ENCODE data around the gene USP13. TPM values are rescaled to one million over a fixed set of nuclear protein-coding genes. Genes with fewer than 3 reads are reported as not detected.

The USP13 gene
- total and polyA plus RNA-seq, 2 of the 13 experiments (the other 11 are each of a cell fraction or from before 2014, with no cell fraction given): 15.9 to 36.7 TPM

DNA sequence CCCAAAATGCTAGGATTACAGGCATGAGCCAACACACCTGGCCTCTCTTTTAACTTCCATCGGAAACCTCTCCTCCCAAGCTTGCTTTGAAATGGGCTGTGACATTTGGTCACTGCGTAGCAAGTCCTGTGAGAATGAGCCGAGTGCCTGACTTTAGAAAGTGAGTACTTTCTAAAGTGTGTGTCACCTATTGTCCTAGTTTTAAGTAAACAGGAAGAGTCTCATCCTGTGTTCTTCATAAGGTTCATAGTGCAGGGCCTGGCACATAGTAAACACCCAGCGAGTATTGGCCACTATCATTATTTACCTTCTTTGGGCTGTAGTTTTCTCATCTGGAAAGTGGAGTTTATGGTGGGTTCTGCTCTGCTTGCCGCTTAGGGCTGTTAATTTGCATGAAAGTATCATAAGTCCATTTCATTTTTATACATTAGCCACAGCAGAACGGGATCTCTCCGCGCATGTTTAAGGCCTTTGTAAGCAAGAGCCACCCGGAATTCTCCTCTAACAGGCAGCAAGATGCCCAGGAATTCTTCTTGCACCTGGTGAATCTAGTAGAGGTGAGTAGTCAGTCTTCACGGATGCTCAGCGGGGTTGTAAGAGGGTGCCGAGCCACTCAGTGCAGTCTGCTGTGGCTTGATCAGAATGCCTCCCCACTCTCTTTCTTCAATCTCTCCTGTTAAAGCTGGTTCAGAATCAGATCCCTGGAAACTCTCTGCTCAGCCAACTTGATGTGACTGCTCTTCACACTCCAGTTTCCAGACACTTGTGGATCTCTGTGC lies 87.2 kb downstream of the USP13 start (continued):
- no peak for TF ChIP-seq CREB1 (IDR thresholded peaks at IDR 0.05)
- TF ChIP-seq CREB1 (CRISPR knock-in tag; IDR thresholded peaks at IDR 0.05): peak; percentile 76
- TF ChIP-seq NBN (conservative IDR thresholded peaks at IDR 0.05): no peak
- peak; percentile 81 for TF ChIP-seq KDM6A (CRISPR knock-in tag; IDR thresholded peaks at IDR 0.05; ENCODE audit: low read depth)
- no peak for TF ChIP-seq ZNF230 (CRISPR knock-in tag; IDR thresholded peaks at IDR 0.05)
- TF ChIP-seq ZFP62 (CRISPR knock-in tag; IDR thresholded peaks at IDR 0.05): no peak
- no peak for TF ChIP-seq MAZ (IDR thresholded peaks at IDR 0.05; ENCODE audit: borderline replicate concordance, low read depth, low read length)
- TF ChIP-seq MAZ (CRISPR knock-in tag; IDR thresholded peaks at IDR 0.05; ENCODE audit: low read depth): no peak
- TF ChIP-seq RBM22 (optimal IDR thresholded peaks at IDR 0.05; ENCODE audit: low read length): no peak
- no peak for TF ChIP-seq ZNF333 (CRISPR knock-in tag; IDR thresholded peaks at IDR 0.05; ENCODE audit: borderline replicate concordance)
- no peak for TF ChIP-seq ZNF672 (CRISPR knock-in tag; IDR thresholded peaks at IDR 0.05)
- TF ChIP-seq, protein P1, sequence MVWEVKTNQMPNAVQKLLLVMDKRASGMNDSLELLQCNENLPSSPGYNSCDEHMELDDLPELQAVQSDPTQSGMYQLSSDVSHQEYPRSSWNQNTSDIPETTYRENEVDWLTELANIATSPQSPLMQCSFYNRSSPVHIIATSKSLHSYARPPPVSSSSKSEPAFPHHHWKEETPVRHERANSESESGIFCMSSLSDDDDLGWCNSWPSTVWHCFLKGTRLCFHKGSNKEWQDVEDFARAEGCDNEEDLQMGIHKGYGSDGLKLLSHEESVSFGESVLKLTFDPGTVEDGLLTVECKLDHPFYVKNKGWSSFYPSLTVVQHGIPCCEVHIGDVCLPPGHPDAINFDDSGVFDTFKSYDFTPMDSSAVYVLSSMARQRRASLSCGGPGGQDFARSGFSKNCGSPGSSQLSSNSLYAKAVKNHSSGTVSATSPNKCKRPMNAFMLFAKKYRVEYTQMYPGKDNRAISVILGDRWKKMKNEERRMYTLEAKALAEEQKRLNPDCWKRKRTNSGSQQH (CRISPR knock-in tag; IDR thresholded peaks at IDR 0.05; ENCODE audit: low read depth): no peak
- TF ChIP-seq ZNF460 (CRISPR knock-in tag; IDR thresholded peaks at IDR 0.05; ENCODE audit: borderline replicate concordance): no peak
- TF ChIP-seq ZNF577 (CRISPR knock-in tag; IDR thresholded peaks at IDR 0.05; ENCODE audit: borderline replicate concordance, low read depth): no peak
- TF ChIP-seq ZNF367 (CRISPR knock-in tag; IDR thresholded peaks at IDR 0.05; ENCODE audit: borderline replicate concordance): 0 out of 2 replicates have a peak, but pooled peaks have one; percentile 47
- TF ChIP-seq, protein P2, sequence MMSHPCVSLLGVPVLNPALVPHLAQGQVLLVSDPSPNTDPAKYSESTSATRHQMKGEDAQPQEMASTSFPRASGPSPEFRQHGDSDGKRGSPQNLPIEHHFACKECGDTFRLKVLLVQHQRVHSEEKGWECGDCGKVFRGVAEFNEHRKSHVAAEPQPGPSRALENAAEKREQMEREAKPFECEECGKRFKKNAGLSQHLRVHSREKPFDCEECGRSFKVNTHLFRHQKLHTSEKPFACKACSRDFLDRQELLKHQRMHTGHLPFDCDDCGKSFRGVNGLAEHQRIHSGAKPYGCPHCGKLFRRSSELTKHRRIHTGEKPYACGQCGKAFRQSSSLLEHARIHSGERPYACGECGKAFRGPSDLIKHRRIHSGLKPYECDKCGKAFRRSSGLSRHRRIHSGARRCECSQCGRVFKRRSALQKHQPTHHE (CRISPR knock-in tag; IDR thresholded peaks at IDR 0.05; ENCODE audit: borderline replicate concordance): peak; percentile 57; the same call in 1 of the 2 replicates
- TF ChIP-seq, protein P3, sequence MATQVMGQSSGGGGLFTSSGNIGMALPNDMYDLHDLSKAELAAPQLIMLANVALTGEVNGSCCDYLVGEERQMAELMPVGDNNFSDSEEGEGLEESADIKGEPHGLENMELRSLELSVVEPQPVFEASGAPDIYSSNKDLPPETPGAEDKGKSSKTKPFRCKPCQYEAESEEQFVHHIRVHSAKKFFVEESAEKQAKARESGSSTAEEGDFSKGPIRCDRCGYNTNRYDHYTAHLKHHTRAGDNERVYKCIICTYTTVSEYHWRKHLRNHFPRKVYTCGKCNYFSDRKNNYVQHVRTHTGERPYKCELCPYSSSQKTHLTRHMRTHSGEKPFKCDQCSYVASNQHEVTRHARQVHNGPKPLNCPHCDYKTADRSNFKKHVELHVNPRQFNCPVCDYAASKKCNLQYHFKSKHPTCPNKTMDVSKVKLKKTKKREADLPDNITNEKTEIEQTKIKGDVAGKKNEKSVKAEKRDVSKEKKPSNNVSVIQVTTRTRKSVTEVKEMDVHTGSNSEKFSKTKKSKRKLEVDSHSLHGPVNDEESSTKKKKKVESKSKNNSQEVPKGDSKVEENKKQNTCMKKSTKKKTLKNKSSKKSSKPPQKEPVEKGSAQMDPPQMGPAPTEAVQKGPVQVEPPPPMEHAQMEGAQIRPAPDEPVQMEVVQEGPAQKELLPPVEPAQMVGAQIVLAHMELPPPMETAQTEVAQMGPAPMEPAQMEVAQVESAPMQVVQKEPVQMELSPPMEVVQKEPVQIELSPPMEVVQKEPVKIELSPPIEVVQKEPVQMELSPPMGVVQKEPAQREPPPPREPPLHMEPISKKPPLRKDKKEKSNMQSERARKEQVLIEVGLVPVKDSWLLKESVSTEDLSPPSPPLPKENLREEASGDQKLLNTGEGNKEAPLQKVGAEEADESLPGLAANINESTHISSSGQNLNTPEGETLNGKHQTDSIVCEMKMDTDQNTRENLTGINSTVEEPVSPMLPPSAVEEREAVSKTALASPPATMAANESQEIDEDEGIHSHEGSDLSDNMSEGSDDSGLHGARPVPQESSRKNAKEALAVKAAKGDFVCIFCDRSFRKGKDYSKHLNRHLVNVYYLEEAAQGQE (IDR thresholded peaks at IDR 0.05; ENCODE audit: borderline replicate concordance in 1 of 2, low read depth in 1 of 2, low read length in 2 of 2): peak in 1 of 2 experiments; percentile 32; a peak in 1 of 4 replicates
- TF ChIP-seq SMAD9 (CRISPR knock-in tag; IDR thresholded peaks at IDR 0.05): no peak
- no peak; the same call in 1 of the 2 replicates for TF ChIP-seq KMT2B (CRISPR knock-in tag; IDR thresholded peaks at IDR 0.05)
- no peak for TF ChIP-seq ZNF446 (CRISPR knock-in tag; IDR thresholded peaks at IDR 0.05)
- TF ChIP-seq, protein P4, sequence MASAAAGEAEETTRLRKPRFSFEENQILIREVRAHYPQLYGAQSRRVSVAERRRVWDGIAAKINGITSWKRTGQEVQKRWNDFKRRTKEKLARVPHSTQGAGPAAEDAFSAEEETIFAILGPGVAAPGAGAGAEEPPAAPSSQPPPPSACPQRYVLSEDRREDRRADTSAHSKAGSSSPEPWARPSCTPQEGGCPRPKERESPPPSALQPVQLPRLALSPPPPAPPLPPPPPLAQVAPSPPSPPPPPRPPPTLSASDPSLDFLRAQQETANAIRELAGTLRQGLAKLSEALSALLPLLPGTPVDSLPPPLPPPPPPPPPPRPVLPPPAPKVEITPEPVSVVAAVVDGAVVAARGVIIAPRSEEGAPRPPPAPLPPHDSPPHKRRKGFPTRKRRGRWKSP (CRISPR knock-in tag; IDR thresholded peaks at IDR 0.05): no peak; the same call in 1 of the 2 replicates
- TF ChIP-seq, protein P5, sequence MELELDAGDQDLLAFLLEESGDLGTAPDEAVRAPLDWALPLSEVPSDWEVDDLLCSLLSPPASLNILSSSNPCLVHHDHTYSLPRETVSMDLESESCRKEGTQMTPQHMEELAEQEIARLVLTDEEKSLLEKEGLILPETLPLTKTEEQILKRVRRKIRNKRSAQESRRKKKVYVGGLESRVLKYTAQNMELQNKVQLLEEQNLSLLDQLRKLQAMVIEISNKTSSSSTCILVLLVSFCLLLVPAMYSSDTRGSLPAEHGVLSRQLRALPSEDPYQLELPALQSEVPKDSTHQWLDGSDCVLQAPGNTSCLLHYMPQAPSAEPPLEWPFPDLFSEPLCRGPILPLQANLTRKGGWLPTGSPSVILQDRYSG (CRISPR knock-in tag; IDR thresholded peaks at IDR 0.05): 0 out of 2 replicates have a peak, but pooled peaks have one; percentile 45

Data from HepG2 (cell line).